COLO668 (cell line): ENCODE data around the gene HGFAC.
A peak's percentile ranks its signal among the peaks of the same experiment; 100 is the strongest.

Source experiments
- DNase-seq: peaks from one replicate; lab custom pipeline; 2025; ENCODE audit not compliant: unreplicated experiment; lab: John Stamatoyannopoulos, UW

The HGFAC gene

DNA sequence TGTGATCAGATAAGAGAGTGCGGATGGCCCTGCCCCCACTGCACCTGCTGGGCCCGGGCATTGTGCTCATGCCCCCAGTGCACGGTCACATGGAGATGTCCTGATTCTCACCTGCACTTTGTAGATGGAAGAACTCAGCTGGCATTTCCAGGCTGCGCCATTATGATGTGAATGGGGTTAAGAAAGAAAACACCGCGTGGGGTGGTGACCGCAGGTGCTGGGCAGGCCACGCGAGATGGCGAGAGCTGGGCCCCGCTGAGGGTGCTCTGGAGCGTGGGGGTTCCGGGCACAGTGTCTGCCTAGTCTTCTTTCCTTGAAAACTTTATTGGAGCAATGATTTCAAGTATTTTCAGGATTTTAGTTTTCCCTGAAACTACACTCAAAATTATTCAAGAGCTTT is 17.8 kb upstream of the HGFAC start:
- peak; percentile 70 for DNase-seq

DNA sequence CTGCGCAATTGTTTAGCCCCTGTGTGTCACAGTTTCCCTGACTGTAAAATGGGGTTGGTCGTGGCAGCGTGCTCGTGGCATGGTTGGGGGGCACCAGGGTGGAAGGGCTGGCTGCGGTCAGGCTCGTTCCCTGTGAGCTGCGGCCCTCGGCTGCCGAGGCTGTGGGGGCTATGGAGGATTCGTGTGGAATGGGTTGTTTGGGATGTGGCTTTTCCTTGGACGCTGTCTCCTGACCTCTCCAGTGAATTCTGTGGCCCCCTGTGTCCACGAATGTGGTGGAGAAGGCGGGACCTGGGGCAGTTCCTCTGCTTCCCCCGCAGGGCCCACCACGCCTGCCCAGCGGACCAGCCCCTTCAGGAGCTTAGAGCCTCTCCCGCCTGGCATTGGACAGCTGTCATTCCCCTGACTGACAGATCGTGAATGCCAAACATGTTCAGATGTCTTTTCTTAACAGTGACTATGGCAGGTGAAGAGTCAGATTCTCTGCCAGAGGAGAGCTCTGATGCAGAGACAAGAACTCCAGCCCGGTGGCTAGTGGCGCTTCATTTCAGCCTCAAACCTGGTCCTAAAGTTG is 17.2 kb upstream of the HGFAC start:
- no peak for DNase-seq

DNA sequence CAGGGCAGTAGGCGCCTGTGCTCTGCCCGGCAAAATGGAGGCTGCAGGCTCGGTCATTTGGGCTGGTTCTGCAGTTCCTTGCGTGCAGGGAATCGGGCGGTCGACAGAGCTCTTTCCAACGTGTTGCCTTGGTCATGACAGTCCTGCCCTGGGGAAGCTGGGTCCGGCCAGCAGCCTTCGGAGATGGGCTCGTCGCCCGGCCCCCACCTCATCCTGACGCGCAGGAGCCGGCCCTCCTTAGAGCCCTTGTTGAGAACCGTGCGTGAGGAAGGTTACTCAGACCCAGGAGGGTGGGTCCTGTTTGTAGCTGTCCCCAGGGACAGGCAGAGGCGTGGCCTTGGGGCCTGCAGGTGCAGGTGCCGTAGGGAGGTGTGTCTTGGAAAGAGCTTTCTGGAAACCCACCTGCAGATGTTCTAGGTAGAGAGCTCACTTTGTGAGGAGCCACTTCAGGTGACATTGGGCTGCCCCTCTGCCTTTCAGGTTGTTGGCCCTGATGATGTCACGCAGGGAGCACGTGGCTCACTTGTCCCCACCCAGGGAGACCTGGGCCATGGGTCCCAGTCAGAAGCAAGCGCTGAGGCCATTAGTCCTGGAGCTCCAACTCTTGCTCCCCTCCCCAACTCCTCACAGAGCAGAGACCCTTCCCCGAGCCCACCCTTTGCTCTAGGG is 15.2 kb upstream of the HGFAC start:
- peak; percentile 39 for DNase-seq

- no peak for DNase-seq
Observed at GRCh38 chr4:3427134-3427476, 14.7 kb upstream of the HGFAC start.

GRCh38 chr4:3427706-3428446 is 13.9 kb upstream of the HGFAC start:
- DNase-seq, result no peak

GRCh38 chr4:3429651-3430050 is 12.1 kb upstream of the HGFAC start:
- DNase-seq, result no peak

DNA sequence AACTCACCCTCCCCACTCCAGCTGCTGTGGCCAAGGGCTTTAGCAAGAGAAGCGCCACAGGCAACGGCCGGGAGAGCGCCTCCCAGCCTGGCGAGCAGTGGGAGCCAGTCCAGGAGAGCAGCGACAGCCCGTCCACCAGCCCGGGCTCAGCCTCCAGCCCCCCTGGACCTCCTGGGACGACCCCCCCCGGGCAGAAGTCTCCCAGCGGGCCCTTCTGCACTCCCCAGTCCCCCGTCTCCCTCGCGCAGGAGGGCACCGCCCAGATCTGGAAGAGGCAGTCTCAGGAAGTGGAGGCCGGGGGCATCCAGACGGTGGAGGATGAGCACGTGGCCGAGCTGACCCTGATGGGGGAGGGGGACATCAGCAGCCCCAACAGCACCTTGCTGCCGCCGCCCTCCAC is 11.2 kb upstream of the HGFAC start:
- DNase-seq, result no peak

- no peak for DNase-seq
Observed at GRCh38 chr4:3431446-3431993, 10.2 kb upstream of the HGFAC start.

DNA sequence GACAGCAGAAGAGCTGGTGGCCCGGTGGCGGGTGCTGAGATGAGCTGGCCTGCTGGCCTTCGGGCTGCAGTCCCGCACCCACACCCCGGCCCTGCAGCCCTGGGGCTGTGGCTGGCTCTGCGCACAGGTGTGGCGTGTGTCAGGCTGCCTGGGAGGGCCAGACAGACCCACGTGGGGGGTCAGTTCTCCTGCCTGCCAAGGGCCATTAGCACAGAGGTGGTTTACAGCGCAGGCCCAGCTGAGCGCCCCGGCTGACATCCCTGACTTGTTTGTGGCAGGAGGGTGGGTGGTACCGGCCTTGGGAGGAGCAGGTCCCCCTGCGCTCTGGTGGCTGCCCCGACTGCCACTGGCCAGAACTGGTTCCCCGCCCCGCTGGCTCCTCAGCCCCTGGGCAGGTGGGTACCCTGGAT is 9.4 kb upstream of the HGFAC start:
- no peak for DNase-seq

DNA sequence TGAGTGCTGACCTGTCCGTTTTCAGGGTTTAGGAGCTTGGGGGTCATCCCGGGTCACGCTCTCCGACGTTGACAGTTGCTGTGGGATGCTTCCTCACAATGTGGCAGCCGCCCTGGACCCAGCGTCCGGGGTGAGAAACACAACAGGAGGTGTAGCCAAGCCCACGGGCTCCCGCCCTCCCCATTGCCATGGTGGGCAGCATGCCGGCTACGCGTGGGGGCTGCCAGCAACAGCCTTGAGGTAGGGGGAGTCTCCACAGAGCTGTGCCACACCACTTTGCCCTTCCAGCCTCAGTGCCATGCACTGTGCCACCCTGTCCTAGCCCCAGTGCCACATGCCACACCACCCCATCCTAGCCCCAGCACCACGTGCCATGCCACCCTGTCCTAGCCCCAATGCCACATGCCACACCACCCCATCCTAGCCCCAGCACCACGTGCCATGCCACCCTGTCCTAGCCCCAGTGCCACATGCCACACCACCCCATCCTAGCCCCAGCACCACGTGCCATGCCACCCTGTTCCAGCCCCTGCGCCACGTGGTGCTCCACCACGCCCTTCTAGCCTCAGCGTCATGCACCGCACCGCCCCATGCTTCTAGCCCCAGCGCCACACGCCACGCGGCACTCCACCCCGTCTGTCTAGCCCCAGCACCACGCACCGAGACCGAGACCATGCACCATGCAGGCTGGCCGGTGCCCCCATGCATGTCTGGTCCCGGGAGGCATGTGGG is 8.5 kb upstream of the HGFAC start:
- DNase-seq, result no peak

- DNase-seq, result no peak
Observed at GRCh38 chr4:3434881-3435685, 6.7 kb upstream of the HGFAC start.

DNA sequence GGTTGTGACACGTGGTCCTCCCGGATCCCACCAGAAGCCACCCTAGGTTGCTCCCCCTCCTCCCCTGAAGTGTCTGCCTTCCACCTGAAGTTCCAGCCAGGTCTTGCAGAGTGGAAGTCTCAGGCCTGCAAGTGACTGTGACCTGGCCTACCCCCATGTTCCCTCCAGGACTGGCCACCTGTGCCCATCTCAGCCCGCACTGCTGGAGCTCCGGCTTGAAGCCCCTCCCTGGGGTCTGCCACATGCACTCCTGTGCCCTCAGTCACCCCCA is 6.1 kb upstream of the HGFAC start:
- no peak for DNase-seq

DNA sequence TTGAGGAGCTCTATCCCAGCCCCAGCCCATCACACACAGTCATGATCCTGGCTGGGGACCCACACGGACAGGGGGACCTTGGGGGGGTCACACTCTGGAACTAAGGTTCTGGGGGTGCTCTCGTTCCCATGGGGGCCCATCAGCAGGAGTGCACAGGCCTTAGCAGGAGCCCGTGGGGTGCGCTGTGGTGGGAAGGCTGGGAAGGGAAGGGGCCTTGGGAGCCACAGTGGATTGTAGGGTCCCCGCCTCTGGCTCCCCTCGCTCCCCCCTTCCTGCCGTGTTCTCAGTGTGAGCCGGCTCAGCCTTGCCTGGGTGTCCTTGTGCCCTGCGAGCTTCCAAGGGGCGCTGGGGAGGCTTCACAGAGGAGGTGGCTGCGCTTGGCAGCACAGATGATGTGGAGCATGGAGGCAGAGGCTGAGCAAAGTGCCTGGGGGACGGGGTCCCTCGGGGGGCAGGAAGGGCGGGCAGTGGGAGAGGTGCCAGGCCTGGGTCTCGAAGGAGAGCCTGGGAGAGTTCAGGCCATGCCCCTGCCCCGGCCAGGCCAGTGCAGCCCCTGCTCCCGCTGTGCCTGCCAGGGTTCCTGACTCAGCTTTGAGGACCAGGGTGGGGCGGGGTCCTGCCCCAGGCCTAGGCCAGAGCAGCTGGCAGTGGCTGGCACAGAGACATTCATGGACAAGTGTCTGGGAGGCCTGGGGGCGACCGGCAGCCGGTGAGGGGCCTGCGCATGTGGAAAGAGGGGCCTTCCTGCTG is 5.5 kb upstream of the HGFAC start:
- DNase-seq, result no peak

DNA sequence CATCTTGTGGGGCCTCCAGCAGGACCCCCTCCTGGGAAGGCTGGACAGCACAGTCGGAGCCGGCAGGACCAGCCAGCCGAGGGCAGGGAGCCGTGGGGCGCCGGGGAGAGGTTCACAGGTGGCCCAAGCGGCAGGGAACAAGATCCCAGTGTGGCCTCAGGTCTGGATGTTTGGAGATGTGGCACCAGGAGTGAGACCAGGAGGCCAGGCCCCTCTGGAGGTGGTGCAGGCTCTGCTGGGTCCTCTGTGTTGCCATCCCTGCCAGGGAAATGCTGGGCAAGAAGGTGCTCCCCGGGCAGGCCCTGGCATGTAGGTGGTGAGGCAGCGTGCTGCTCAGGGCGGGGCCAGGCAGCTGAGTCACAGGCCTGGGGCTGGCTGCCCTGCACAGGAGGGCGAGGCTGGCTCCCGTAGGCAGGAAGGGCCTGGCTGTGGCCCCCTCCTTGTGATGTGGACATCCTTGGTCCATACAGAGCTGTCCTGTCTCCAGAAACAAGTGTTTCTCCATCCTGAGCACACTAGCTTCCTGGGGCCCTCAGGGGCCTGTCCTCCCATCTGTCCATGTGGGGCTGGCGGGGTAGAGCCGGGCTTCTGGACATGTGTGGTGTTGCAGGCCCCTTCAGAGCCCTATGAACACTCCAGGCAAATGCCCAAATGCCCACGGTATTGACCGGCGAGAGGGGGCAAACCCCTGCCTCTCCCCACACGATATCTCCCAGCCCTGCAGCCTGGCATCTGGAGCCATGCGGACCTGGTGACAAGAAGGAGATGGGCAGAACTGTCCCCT is 4.8 kb upstream of the HGFAC start:
- peak; percentile 72 for DNase-seq

- DNase-seq, result no peak
Observed at GRCh38 chr4:3437582-3437936, 4.2 kb upstream of the HGFAC start.

DNA sequence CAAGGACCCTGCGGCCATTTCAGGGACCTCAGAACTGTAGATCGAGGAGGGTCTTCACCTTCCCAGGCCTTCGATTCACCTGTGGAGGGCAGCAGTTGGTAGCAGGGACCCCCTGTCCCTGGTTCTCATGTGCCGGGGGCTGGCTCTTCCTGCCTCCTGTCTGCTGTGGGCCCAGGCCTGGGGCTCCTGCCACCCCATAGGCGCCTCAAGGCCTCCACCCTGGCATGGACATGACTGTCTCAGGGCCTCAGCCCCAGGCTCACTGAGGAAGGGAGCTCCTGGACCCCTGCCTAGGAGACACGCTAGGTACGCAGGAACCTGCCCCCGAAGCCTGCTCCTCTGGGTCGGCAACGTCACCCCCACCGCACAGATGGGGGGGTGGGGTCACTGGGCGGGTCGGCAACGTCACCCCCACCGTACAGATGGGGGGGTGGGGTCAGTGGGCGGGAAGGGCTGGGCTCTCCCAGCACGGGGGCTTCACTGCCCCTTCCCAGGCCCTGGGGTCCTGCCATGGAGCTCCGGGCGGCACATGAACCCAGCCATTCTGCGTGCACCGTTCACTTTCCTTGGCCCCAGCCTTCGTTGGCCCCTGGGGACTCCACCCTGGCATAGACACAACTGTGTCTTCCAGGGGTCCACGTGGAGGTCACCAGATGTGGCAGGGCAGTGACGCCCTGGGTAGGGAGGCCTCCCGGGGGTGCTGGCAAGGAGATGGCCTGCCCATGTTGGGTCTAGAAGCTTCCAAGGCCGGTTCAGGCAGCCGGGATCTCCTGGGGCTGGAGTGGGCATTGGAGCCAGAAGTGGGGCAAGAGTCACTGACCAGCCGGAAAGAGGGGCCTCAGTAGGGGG is 3.5 kb upstream of the HGFAC start:
- no peak for DNase-seq

DNA sequence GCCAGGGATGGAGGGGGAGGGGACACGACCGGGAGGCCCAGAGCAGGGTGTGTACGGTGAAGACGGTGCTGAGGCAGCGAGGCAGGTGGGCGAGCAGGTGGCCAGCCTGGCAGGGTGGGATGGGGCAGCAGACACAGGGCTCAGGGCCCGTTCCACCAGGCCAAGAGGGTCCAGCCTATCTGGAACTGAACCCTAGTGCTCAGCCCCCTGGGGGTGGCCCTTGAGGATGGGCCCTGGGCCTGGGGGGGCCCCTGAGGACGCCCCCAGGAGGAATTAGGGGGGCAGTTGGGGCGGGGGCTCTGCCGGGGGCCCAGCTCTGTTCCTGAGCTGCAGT is 3.0 kb upstream of the HGFAC start:
- DNase-seq, result no peak

DNA sequence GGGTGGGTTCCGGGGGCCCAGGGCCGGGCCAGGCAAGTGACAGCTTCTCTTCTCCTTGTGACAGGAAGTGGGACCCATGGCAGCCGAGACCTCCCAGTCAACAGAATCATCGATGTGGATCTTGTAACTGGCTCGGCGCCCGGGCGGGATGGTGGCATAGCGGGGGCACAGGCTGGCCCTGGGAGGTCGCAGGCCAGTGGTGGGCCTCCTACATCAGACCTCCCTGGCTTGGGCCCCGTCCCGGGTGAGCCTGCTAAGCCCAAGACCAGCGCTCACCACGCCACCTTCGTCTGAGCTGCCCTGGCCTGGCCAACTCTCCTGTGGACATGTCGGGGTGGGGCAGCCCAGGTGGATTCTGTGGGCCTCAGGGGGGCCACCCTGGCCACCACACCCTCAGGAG is 2.4 kb upstream of the HGFAC start:
- no peak for DNase-seq

GRCh38 chr4:3440011-3440410 is 1.8 kb upstream of the HGFAC start:
- peak; percentile 8 for DNase-seq
